ENCODE measurements around the gene ITGA11.

Gene ITGA11

GRCh38 chr15:68340726-68341671, 91.0 kb downstream of the ITGA11 start:
- no peak for FAIRE-seq
- TF ChIP-seq POLR2AphosphoS5 (IDR thresholded peaks at IDR 0.05; ENCODE audit: low read depth, low read length), result no peak
- no peak for TF ChIP-seq TAF1 (IDR thresholded peaks at IDR 0.05; ENCODE audit: borderline replicate concordance, low read depth, low read length)
- TF ChIP-seq POLR2A (IDR thresholded peaks at IDR 0.05; ENCODE audit: low read depth, low read length), result no peak
- no peak for DNase-seq (ENCODE audit: insufficient read length)

GRCh38 chr15:68339481-68339880, 92.5 kb downstream of the ITGA11 start:
- TF ChIP-seq POLR2AphosphoS5 (IDR thresholded peaks at IDR 0.05; ENCODE audit: low read depth, low read length), result no peak
- TF ChIP-seq TAF1 (IDR thresholded peaks at IDR 0.05; ENCODE audit: borderline replicate concordance, low read depth, low read length), result no peak
- TF ChIP-seq POLR2A (IDR thresholded peaks at IDR 0.05; ENCODE audit: low read depth, low read length), result no peak
- DNase-seq (ENCODE audit: insufficient read length), result no peak
- FAIRE-seq, result no peak

DNA sequence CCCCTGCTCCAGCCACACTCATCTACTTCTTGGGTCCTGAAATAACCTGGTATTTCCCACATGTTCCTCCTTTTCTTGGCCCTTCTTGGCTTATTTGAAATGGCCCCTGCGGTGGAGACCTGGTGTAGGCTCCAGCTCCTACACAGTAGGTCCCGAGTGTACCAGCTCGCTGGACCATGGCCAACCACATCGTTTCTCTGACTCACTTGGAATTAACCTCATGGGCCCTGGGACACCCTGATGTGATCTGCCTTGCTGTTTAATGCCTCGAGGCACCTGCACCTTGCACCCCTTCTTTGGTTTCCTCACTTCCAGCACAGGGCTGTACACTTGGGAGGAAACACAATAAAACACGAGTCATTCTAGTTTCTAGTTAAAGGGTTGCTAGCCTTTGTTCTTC, 94.1 kb downstream of the ITGA11 start:
- DNase-seq (ENCODE audit: insufficient read length), result no peak
- FAIRE-seq, result no peak
- TF ChIP-seq TAF1 (IDR thresholded peaks at IDR 0.05; ENCODE audit: borderline replicate concordance, low read depth, low read length) (no peak), POLR2AphosphoS5 (IDR thresholded peaks at IDR 0.05; ENCODE audit: low read depth, low read length) (no peak), POLR2A (IDR thresholded peaks at IDR 0.05; ENCODE audit: low read depth, low read length) (no peak)

GRCh38 chr15:68336516-68336915, 95.4 kb downstream of the ITGA11 start:
- FAIRE-seq (no peak), DNase-seq (ENCODE audit: insufficient read length) (no peak)
- TF ChIP-seq TAF1 (IDR thresholded peaks at IDR 0.05; ENCODE audit: borderline replicate concordance, low read depth, low read length) (no peak), POLR2A (IDR thresholded peaks at IDR 0.05; ENCODE audit: low read depth, low read length) (no peak), POLR2AphosphoS5 (IDR thresholded peaks at IDR 0.05; ENCODE audit: low read depth, low read length) (no peak)

GRCh38 chr15:68335655-68336054, 96.3 kb downstream of the ITGA11 start:
- FAIRE-seq (no peak), DNase-seq (ENCODE audit: insufficient read length) (no peak)
- no peak for TF ChIP-seq POLR2AphosphoS5 (IDR thresholded peaks at IDR 0.05; ENCODE audit: low read depth, low read length)
- no peak for TF ChIP-seq TAF1 (IDR thresholded peaks at IDR 0.05; ENCODE audit: borderline replicate concordance, low read depth, low read length)
- TF ChIP-seq POLR2A (IDR thresholded peaks at IDR 0.05; ENCODE audit: low read depth, low read length), result no peak

GRCh38 chr15:68335251-68335650, 96.7 kb downstream of the ITGA11 start:
- FAIRE-seq (no peak), DNase-seq (ENCODE audit: insufficient read length) (no peak)
- TF ChIP-seq POLR2AphosphoS5 (IDR thresholded peaks at IDR 0.05; ENCODE audit: low read depth, low read length) (no peak), TAF1 (IDR thresholded peaks at IDR 0.05; ENCODE audit: borderline replicate concordance, low read depth, low read length) (no peak), POLR2A (IDR thresholded peaks at IDR 0.05; ENCODE audit: low read depth, low read length) (no peak)

DNA sequence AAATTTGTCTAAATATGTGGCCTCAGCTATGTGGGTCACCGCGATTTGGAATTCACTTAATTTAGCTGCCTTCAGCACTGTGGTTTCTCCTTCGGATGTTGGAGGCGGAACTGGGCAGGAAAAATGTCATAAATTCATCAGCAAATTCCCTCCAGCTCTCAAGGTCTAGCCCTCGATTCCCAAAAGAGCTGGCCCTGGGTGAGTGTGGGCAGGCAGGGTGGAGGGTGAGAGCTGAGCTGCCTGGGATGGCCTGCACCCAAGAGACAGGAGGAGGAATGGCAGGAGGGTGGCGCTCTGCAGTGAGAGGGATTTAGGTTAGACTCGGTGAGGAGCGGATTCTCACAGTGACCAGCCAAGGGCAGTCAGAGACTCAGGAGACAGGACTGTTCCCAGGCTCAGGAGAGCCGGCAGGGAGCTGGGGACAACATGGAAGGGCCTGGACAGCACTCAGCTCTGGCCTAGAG, 97.3 kb downstream of the ITGA11 start:
- DNase-seq (ENCODE audit: insufficient read length) (no peak), FAIRE-seq (no peak)
- TF ChIP-seq POLR2A (IDR thresholded peaks at IDR 0.05; ENCODE audit: low read depth, low read length), result no peak

DNA sequence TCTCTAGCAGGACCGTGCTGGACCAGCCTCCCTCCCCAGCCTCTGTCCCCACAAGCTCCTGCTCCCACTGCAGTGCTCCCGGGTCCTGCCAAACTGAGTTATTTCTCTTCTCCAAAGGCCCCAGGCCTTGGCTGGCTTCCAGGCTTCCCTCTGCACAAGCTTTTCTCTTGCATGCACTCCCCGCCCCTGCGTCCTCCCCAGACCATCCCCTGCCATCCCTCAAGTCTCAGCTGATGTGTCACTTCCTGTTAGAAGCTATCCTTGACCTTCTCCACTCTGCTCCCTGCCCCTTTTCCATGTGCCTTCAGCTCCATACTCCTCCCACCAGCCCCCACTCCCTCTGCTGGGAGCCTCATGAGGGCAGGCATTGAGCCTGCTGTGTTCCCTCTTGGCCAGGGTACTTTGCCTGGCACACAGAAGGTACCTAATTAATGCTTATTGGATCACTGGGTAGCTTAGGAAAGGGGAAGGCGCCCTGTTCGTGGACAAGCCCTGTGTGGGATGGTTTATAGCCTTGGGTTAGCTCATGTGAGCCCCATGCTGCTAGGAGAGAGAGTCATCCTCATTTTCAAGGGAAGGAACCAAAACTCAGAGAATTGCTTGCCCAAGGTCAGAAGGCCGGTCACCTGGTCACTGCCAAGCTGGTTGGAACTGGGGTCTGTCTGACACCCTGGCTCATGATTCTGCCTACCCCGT, 98.0 kb downstream of the ITGA11 start:
- no peak for FAIRE-seq
- DNase-seq (ENCODE audit: insufficient read length), result no peak
- TF ChIP-seq POLR2AphosphoS5 (IDR thresholded peaks at IDR 0.05; ENCODE audit: low read depth, low read length), result no peak
- no peak for TF ChIP-seq TAF1 (IDR thresholded peaks at IDR 0.05; ENCODE audit: borderline replicate concordance, low read depth, low read length)
- TF ChIP-seq POLR2A (IDR thresholded peaks at IDR 0.05; ENCODE audit: low read depth, low read length), result no peak

GRCh38 chr15:68332266-68332665, 99.7 kb downstream of the ITGA11 start:
- FAIRE-seq, result no peak
- no peak for DNase-seq (ENCODE audit: insufficient read length)

DNA sequence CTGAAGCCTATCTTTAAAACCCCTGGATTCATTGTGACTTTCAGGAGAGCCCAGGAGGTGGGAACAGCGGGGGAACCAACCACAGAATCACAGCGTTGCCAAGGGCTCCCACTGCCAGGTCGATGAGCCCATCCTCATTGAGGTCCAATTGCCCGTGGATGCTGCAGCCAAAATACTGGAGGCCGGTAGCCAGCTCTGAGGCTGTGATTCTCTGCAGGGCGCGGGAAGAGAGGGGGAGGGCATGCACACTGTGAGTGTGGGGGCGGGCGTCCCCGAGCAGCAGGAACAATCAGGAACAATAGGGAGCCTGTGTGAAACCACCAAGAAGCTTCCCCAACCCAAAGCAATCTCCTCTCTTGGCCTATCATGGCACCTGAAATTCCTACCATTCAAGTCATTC, 101.1 kb downstream of the ITGA11 start:
- FAIRE-seq, result no peak
- TF ChIP-seq POLR2A (IDR thresholded peaks at IDR 0.05; ENCODE audit: low read depth, low read length) (no peak), POLR2AphosphoS5 (IDR thresholded peaks at IDR 0.05; ENCODE audit: low read depth, low read length) (no peak)
- DNase-seq (ENCODE audit: insufficient read length), result no peak

More at GRCh38 chr15:68332266-68332665, 99.7 kb downstream of the ITGA11 start:
- TF ChIP-seq TAF1 (IDR thresholded peaks at IDR 0.05; ENCODE audit: borderline replicate concordance, low read depth, low read length) (no peak), POLR2AphosphoS5 (IDR thresholded peaks at IDR 0.05; ENCODE audit: low read depth, low read length) (no peak), POLR2A (IDR thresholded peaks at IDR 0.05; ENCODE audit: low read depth, low read length) (no peak)

DNA sequence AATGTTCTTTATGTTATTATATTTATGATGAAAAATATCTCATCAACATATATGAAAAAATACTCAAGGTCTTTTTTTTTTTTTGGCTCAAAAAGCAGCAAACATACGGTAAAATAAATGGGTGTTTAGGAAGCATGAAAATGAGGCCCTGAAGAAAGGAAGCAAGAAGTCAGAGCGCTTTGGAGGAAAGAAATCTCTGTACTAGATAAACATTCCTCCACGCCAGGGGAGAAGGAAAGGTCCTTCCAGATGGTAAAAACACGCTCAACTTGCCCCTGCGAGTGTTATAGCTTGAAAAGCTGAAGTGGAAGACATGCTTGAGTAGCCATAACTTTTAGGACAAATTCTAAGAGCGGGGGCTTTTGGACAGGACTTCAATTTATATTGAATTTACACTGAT, 101.5 kb downstream of the ITGA11 start:
- DNase-seq (ENCODE audit: insufficient read length), result no peak
- no peak for FAIRE-seq
- TF ChIP-seq TAF1 (IDR thresholded peaks at IDR 0.05; ENCODE audit: borderline replicate concordance, low read depth, low read length), result no peak
- TF ChIP-seq POLR2A (IDR thresholded peaks at IDR 0.05; ENCODE audit: low read depth, low read length), result no peak
- TF ChIP-seq POLR2AphosphoS5 (IDR thresholded peaks at IDR 0.05; ENCODE audit: low read depth, low read length), result no peak

DNA sequence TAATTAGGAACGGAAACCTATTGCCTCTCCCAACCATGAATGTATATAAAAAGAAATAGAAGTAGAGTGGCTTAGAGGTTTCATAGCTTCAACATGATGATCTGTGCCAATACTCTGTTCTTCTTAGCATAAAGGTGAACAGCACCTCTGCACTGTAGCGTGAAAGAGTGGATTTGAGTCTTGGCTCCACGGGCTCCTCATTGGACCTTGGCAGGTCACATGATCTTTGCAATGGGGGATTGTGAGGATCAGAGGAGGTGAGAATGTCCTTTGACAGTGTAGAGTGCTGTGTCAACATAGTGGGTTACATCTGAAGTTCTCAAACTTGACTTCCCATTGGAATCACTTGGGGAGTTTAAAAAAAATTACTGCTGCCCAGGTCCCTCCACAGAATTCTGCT, 103.0 kb downstream of the ITGA11 start:
- TF ChIP-seq TAF1 (IDR thresholded peaks at IDR 0.05; ENCODE audit: borderline replicate concordance, low read depth, low read length) (no peak), POLR2A (IDR thresholded peaks at IDR 0.05; ENCODE audit: low read depth, low read length) (no peak), POLR2AphosphoS5 (IDR thresholded peaks at IDR 0.05; ENCODE audit: low read depth, low read length) (no peak)
- DNase-seq (ENCODE audit: insufficient read length), result no peak
- no peak for FAIRE-seq

Measured in GM12892 (cell line).